ENCODE results near the gene GRIA1. TPM values are rescaled to one million over a fixed set of nuclear protein-coding genes. Genes with fewer than 3 reads are reported as not detected.

GRIA1 gene
- total RNA-seq, 4 donors from 2014 or later = 0.27 to 1.9 (median 0.99) TPM

- ATAC-seq = no peak
- H3K9me3 ChIP-seq = no peaks in the 10 kb centered on the region
- H3K36me3 ChIP-seq = no peaks in the 10 kb centered on the region
- H3K4me1 ChIP-seq = no peaks in the 10 kb centered on the region
- H3K4me3 ChIP-seq = no peak overlapping the region
- H3K27ac ChIP-seq = no peak overlapping the region
- 87 to 100% methylated on average over 1 to 2 of the region's 2 CpGs for WGBS, 2 donors (ENCODE audit: low coverage in 1 of 2)
- no peaks in the 10 kb centered on the region for H3K27me3 ChIP-seq
- no peak for TF ChIP-seq POLR2A (IDR thresholded peaks at IDR 0.05)
- TF ChIP-seq POLR2AphosphoS5 (IDR thresholded peaks at IDR 0.05) = no peak
- TF ChIP-seq EP300 (IDR thresholded peaks at IDR 0.05) = no peak
- no peak for TF ChIP-seq CTCF (IDR thresholded peaks at IDR 0.05)
These were observed 328.2 kb downstream of the GRIA1 start for GRCh38 chr5:153818626-153819025.

- H3K27ac ChIP-seq = no peak overlapping the region
- no peaks in the 10 kb centered on the region for H3K36me3 ChIP-seq
- H3K4me1 ChIP-seq = no peaks in the 10 kb centered on the region
- ATAC-seq = no peak
- peaks cover 0 to 6% (median 0%) of the 10 kb centered on the region in 3 donors for H3K9me3 ChIP-seq
- 0 to 42% methylated on average over 3 of the region's 3 CpGs for WGBS, 2 donors (ENCODE audit: low coverage in 1 of 2)
- peaks cover 6% of the 10 kb centered on the region for H3K27me3 ChIP-seq
- TF ChIP-seq EP300 (IDR thresholded peaks at IDR 0.05) = no peak
- TF ChIP-seq POLR2AphosphoS5 (IDR thresholded peaks at IDR 0.05) = no peak
- no peak for TF ChIP-seq POLR2A (IDR thresholded peaks at IDR 0.05)
- TF ChIP-seq CTCF (IDR thresholded peaks at IDR 0.05) = no peak
- no peak overlapping the region for H3K4me3 ChIP-seq
These were observed 332.6 kb downstream of the GRIA1 start for GRCh38 chr5:153823036-153823435.

GRCh38 chr5:153824909-153825308, 334.4 kb downstream of the GRIA1 start:
- Histone ChIP-seq H3K9me3 (peaks cover 0 to 10% (median 0%) of the 10 kb centered on the region in 3 donors), H3K36me3 (no peaks in the 10 kb centered on the region), H3K27ac (no peak overlapping the region), H3K4me1 (no peaks in the 10 kb centered on the region), H3K4me3 (no peak overlapping the region), H3K27me3 (peaks cover 6% of the 10 kb centered on the region)
- ATAC-seq = no peak
- WGBS, 2 donors (ENCODE audit: low coverage in 1 of 2) = 34 to 44% methylated on average over 5 of the region's 6 CpGs
- TF ChIP-seq EP300 (IDR thresholded peaks at IDR 0.05) (no peak), POLR2A (IDR thresholded peaks at IDR 0.05) (no peak), POLR2AphosphoS5 (IDR thresholded peaks at IDR 0.05) (no peak), CTCF (IDR thresholded peaks at IDR 0.05) (no peak)

- 43 to 48% methylated on average over 2 to 4 of the region's 4 CpGs for WGBS, 2 donors (ENCODE audit: low coverage in 1 of 2)
These were observed 336.9 kb downstream of the GRIA1 start for GRCh38 chr5:153827397-153827796.

More at GRCh38 chr5:153827397-153827796, 336.9 kb downstream of the GRIA1 start:
- ATAC-seq = peak; percentile 46
- no peaks in the 10 kb centered on the region for H3K4me1 ChIP-seq
- H3K9me3 ChIP-seq = peaks cover 0 to 10% (median 0%) of the 10 kb centered on the region in 3 donors
- no peaks in the 10 kb centered on the region for H3K36me3 ChIP-seq
- H3K27me3 ChIP-seq = peaks cover 6% of the 10 kb centered on the region
- no peak for TF ChIP-seq POLR2AphosphoS5 (IDR thresholded peaks at IDR 0.05)
- TF ChIP-seq CTCF (IDR thresholded peaks at IDR 0.05) = no peak
- TF ChIP-seq POLR2A (IDR thresholded peaks at IDR 0.05) = no peak
- TF ChIP-seq EP300 (IDR thresholded peaks at IDR 0.05) = no peak
- no peak overlapping the region for H3K27ac ChIP-seq
- no peak overlapping the region for H3K4me3 ChIP-seq

All from gastroesophageal sphincter (tissue), 4 donors.